ENCODE results near the gene TP53I13. TPM values are rescaled to one million over a fixed set of nuclear protein-coding genes. Genes with fewer than 3 reads are reported as not detected.

The TP53I13 gene
- total and polyA plus RNA-seq, 2 of the 13 experiments (the other 11 are each of a cell fraction or from before 2014, with no cell fraction given) = 16.9 to 25.7 TPM

GRCh38 chr17:29613352-29613837 lies 44.9 kb downstream of the TP53I13 start (continued):
- TF ChIP-seq ZBTB40 (IDR thresholded peaks at IDR 0.05) = no peak
- TF ChIP-seq ZBTB40 (CRISPR knock-in tag; IDR thresholded peaks at IDR 0.05) = no peak
- peak; percentile 34; the same call in 1 of the 2 replicates for TF ChIP-seq ZBTB25 (CRISPR knock-in tag; IDR thresholded peaks at IDR 0.05)
- TF ChIP-seq PCBP2 (optimal IDR thresholded peaks at IDR 0.05; ENCODE audit: low read depth, low read length, poor library complexity, severe bottlenecking) = no peak
- no peak; the same call in 1 of the 2 replicates for TF ChIP-seq FOXC1 (CRISPR knock-in tag; IDR thresholded peaks at IDR 0.05; ENCODE audit: borderline replicate concordance)
- no peak for TF ChIP-seq SNRNP70 (IDR thresholded peaks at IDR 0.05; ENCODE audit: low read depth, low read length)
- TF ChIP-seq SALL1 (CRISPR knock-in tag; IDR thresholded peaks at IDR 0.05) = peak; percentile 90
- peak; percentile 95 for TF ChIP-seq CCDC6 (CRISPR knock-in tag; IDR thresholded peaks at IDR 0.05)
- peak; percentile 74 for TF ChIP-seq GABPB1 (CRISPR knock-in tag; IDR thresholded peaks at IDR 0.05)
- peak; percentile 55; the same call in 1 of the 2 replicates for TF ChIP-seq DMAP1 (CRISPR knock-in tag; IDR thresholded peaks at IDR 0.05)
- TF ChIP-seq SUZ12 (IDR thresholded peaks at IDR 0.05; ENCODE audit: low read depth, low read length) = no peak
- no peak for TF ChIP-seq IKZF4 (CRISPR knock-in tag; IDR thresholded peaks at IDR 0.05; ENCODE audit: borderline replicate concordance, low read depth, not compliant biosample characterization)
- no peak; the same call in 1 of the 2 replicates for TF ChIP-seq RXRA (CRISPR knock-in tag; IDR thresholded peaks at IDR 0.05)
- peak; percentile 47; the same call in 1 of the 2 replicates for TF ChIP-seq POGZ (CRISPR knock-in tag; IDR thresholded peaks at IDR 0.05)
- TF ChIP-seq ZNF446 (CRISPR knock-in tag; IDR thresholded peaks at IDR 0.05) = peak; percentile 75
- TF ChIP-seq SRSF9 (IDR thresholded peaks at IDR 0.05; ENCODE audit: borderline replicate concordance, insufficient read depth, low read depth, low read length, poor library complexity, severe bottlenecking) = no peak
- peak; percentile 96 for TF ChIP-seq POGK (CRISPR knock-in tag; conservative IDR thresholded peaks at IDR 0.05)

Data from HepG2 (cell line).